ENCODE data around the gene PIGR. TPM values are rescaled to one million over a fixed set of nuclear protein-coding genes. Genes with fewer than 3 reads are reported as not detected.

Gene PIGR
- total and polyA plus RNA-seq, 5 donors from 2014 or later: not detected

GRCh38 chr1:206979379-206980043, 33.2 kb upstream of the PIGR start:
- peaks cover 42% of the 10 kb centered on the region for H3K27me3 Mint-ChIP-seq
- peaks cover 7% of the 10 kb centered on the region for H3K27me3 ChIP-seq (ENCODE audit: control insufficient read depth, insufficient read depth, low read length)
- no peaks in the 10 kb centered on the region for H3K36me3 ChIP-seq (ENCODE audit: control insufficient read depth, insufficient read depth, low read length)
- no peak overlapping the region for H3K27ac Mint-ChIP-seq
- no peaks in the 10 kb centered on the region for H3K9me3 Mint-ChIP-seq
- H3K4me1 ChIP-seq (ENCODE audit: control insufficient read depth, insufficient read depth, low read length, poor library complexity, severe bottlenecking): no peaks in the 10 kb centered on the region
- ATAC-seq (ENCODE audit: low read depth in 2 of 2) (no peak), DNase-seq (no peak)
- no peaks in the 10 kb centered on the region for H3K36me3 Mint-ChIP-seq
- no peak overlapping the region for H3K4me3 Mint-ChIP-seq
- H3K4me1 Mint-ChIP-seq: peaks cover 0 to 1% (median 0%) of the 10 kb centered on the region in 4 donors
- no peak overlapping the region for H3K27ac ChIP-seq (ENCODE audit: insufficient read depth, low read length, poor library complexity, severe bottlenecking)
- no peak overlapping the region for H3K4me3 ChIP-seq (ENCODE audit: low read depth, low read length)
- H3K9me3 ChIP-seq (ENCODE audit: control insufficient read depth in 2 of 2, low read length in 2 of 2): no peaks in the 10 kb centered on the region

- no peaks in the 10 kb centered on the region for H3K36me3 Mint-ChIP-seq
- no peak overlapping the region for H3K27ac Mint-ChIP-seq
Observed at GRCh38 chr1:206978259-206978658, 32.0 kb upstream of the PIGR start.

GRCh38 chr1:206975306-206975705, 29.0 kb upstream of the PIGR start:
- no peak for DNase-seq
- Histone ChIP-seq H3K9me3 (ENCODE audit: control insufficient read depth in 2 of 2, low read length in 2 of 2) (no peaks in the 10 kb centered on the region), H3K27ac (ENCODE audit: insufficient read depth, low read length, poor library complexity, severe bottlenecking) (no peak overlapping the region), H3K4me3 (ENCODE audit: low read depth, low read length) (no peak overlapping the region), H3K4me1 (ENCODE audit: control insufficient read depth, insufficient read depth, low read length, poor library complexity, severe bottlenecking) (no peaks in the 10 kb centered on the region), H3K27me3 (ENCODE audit: control insufficient read depth, insufficient read depth, low read length) (peaks cover 18% of the 10 kb centered on the region), H3K36me3 (ENCODE audit: control insufficient read depth, insufficient read depth, low read length) (no peaks in the 10 kb centered on the region)
- H3K27me3 Mint-ChIP-seq: peaks cover 23% of the 10 kb centered on the region
- H3K4me1 Mint-ChIP-seq: no peaks in the 10 kb centered on the region
- H3K4me3 Mint-ChIP-seq: no peak overlapping the region
- ATAC-seq (ENCODE audit: low read depth in 2 of 2): no peak
- H3K9me3 Mint-ChIP-seq: no peaks in the 10 kb centered on the region
- H3K36me3 Mint-ChIP-seq: no peaks in the 10 kb centered on the region
- H3K27ac Mint-ChIP-seq: no peak overlapping the region

More at GRCh38 chr1:206978259-206978658, 32.0 kb upstream of the PIGR start:
- ATAC-seq (ENCODE audit: low read depth in 2 of 2) (no peak), DNase-seq (no peak)
- Histone ChIP-seq H3K9me3 (ENCODE audit: control insufficient read depth in 2 of 2, low read length in 2 of 2) (no peaks in the 10 kb centered on the region), H3K4me3 (ENCODE audit: low read depth, low read length) (no peak overlapping the region), H3K36me3 (ENCODE audit: control insufficient read depth, insufficient read depth, low read length) (no peaks in the 10 kb centered on the region), H3K27ac (ENCODE audit: insufficient read depth, low read length, poor library complexity, severe bottlenecking) (no peak overlapping the region), H3K4me1 (ENCODE audit: control insufficient read depth, insufficient read depth, low read length, poor library complexity, severe bottlenecking) (no peaks in the 10 kb centered on the region), H3K27me3 (ENCODE audit: control insufficient read depth, insufficient read depth, low read length) (peaks cover 7% of the 10 kb centered on the region)
- H3K9me3 Mint-ChIP-seq: no peaks in the 10 kb centered on the region
- H3K4me3 Mint-ChIP-seq: no peak overlapping the region
- peaks cover 31% of the 10 kb centered on the region for H3K27me3 Mint-ChIP-seq
- peaks cover 0 to 1% (median 0%) of the 10 kb centered on the region in 4 donors for H3K4me1 Mint-ChIP-seq

GRCh38 chr1:206974140-206974539, 27.9 kb upstream of the PIGR start:
- H3K4me3 ChIP-seq (ENCODE audit: low read depth, low read length): no peak overlapping the region
- H3K36me3 Mint-ChIP-seq: no peaks in the 10 kb centered on the region
- H3K9me3 ChIP-seq (ENCODE audit: control insufficient read depth in 2 of 2, low read length in 2 of 2): no peaks in the 10 kb centered on the region
- H3K27me3 Mint-ChIP-seq: peaks cover 23% of the 10 kb centered on the region
- no peak overlapping the region for H3K27ac Mint-ChIP-seq
- H3K4me1 ChIP-seq (ENCODE audit: control insufficient read depth, insufficient read depth, low read length, poor library complexity, severe bottlenecking): no peaks in the 10 kb centered on the region
- H3K27ac ChIP-seq (ENCODE audit: insufficient read depth, low read length, poor library complexity, severe bottlenecking): no peak overlapping the region
- no peaks in the 10 kb centered on the region for H3K9me3 Mint-ChIP-seq
- no peak overlapping the region for H3K4me3 Mint-ChIP-seq
- peaks cover 17% of the 10 kb centered on the region for H3K27me3 ChIP-seq (ENCODE audit: control insufficient read depth, insufficient read depth, low read length)
- H3K4me1 Mint-ChIP-seq: no peaks in the 10 kb centered on the region
- H3K36me3 ChIP-seq (ENCODE audit: control insufficient read depth, insufficient read depth, low read length): no peaks in the 10 kb centered on the region
- ATAC-seq (ENCODE audit: low read depth in 2 of 2): no peak
- no peak for DNase-seq

GRCh38 chr1:206972728-206973127, 26.5 kb upstream of the PIGR start:
- H3K27ac Mint-ChIP-seq: no peak overlapping the region
- Histone ChIP-seq H3K27me3 (ENCODE audit: control insufficient read depth, insufficient read depth, low read length) (peaks cover 14% of the 10 kb centered on the region), H3K4me1 (ENCODE audit: control insufficient read depth, insufficient read depth, low read length, poor library complexity, severe bottlenecking) (peaks cover under 1% of the 10 kb centered on the region), H3K9me3 (ENCODE audit: control insufficient read depth in 2 of 2, low read length in 2 of 2) (no peaks in the 10 kb centered on the region), H3K4me3 (ENCODE audit: low read depth, low read length) (no peak overlapping the region), H3K36me3 (ENCODE audit: control insufficient read depth, insufficient read depth, low read length) (no peaks in the 10 kb centered on the region), H3K27ac (ENCODE audit: insufficient read depth, low read length, poor library complexity, severe bottlenecking) (no peak overlapping the region)
- no peaks in the 10 kb centered on the region for H3K36me3 Mint-ChIP-seq
- H3K4me1 Mint-ChIP-seq: peaks cover 0 to 8% (median 2%) of the 10 kb centered on the region in 4 donors
- no peak overlapping the region for H3K4me3 Mint-ChIP-seq
- H3K9me3 Mint-ChIP-seq: no peaks in the 10 kb centered on the region
- H3K27me3 Mint-ChIP-seq: peaks cover 23% of the 10 kb centered on the region
- DNase-seq: no peak
- ATAC-seq (ENCODE audit: low read depth in 2 of 2): no peak

- no peak overlapping the region for H3K4me3 ChIP-seq (ENCODE audit: low read depth, low read length)
- no peaks in the 10 kb centered on the region for H3K9me3 ChIP-seq (ENCODE audit: control insufficient read depth in 2 of 2, low read length in 2 of 2)
- no peak overlapping the region for H3K4me3 Mint-ChIP-seq
- no peaks in the 10 kb centered on the region for H3K36me3 Mint-ChIP-seq
- peaks cover 11% of the 10 kb centered on the region for H3K4me1 ChIP-seq (ENCODE audit: control insufficient read depth, insufficient read depth, low read length, poor library complexity, severe bottlenecking)
- H3K27me3 Mint-ChIP-seq: peaks cover 23% of the 10 kb centered on the region
- ATAC-seq (ENCODE audit: low read depth in 2 of 2) (no peak), DNase-seq (no peak)
- peaks cover 0 to 20% (median 13%) of the 10 kb centered on the region in 4 donors for H3K4me1 Mint-ChIP-seq
- H3K27ac Mint-ChIP-seq: no peak overlapping the region
- no peaks in the 10 kb centered on the region for H3K36me3 ChIP-seq (ENCODE audit: control insufficient read depth, insufficient read depth, low read length)
- H3K27ac ChIP-seq (ENCODE audit: insufficient read depth, low read length, poor library complexity, severe bottlenecking): no peak overlapping the region
- H3K9me3 Mint-ChIP-seq: no peaks in the 10 kb centered on the region
- H3K27me3 ChIP-seq (ENCODE audit: control insufficient read depth, insufficient read depth, low read length): peaks cover 14% of the 10 kb centered on the region
Observed at GRCh38 chr1:206971029-206971655, 24.9 kb upstream of the PIGR start.

- Mint-ChIP-seq H3K27me3 (peaks cover 25% of the 10 kb centered on the region), H3K4me3 (peak within 1 kb of the TSS in 1 of 4 donors; percentile 48), H3K9me3 (no peaks in the 10 kb centered on the region), H3K27ac (no peak within 1 kb of the TSS), H3K36me3 (no peaks in the 10 kb centered on the region), H3K4me1 (peaks cover 0 to 23% (median 14%) of the 10 kb centered on the region in 4 donors)
- H3K27ac ChIP-seq (ENCODE audit: insufficient read depth, low read length, poor library complexity, severe bottlenecking): no peak within 1 kb of the TSS
- H3K4me3 ChIP-seq (ENCODE audit: low read depth, low read length): no peak within 1 kb of the TSS
- peaks cover 11% of the 10 kb centered on the region for H3K4me1 ChIP-seq (ENCODE audit: control insufficient read depth, insufficient read depth, low read length, poor library complexity, severe bottlenecking)
- peaks cover 14% of the 10 kb centered on the region for H3K27me3 ChIP-seq (ENCODE audit: control insufficient read depth, insufficient read depth, low read length)
- ATAC-seq (ENCODE audit: low read depth in 2 of 2) (no peak), DNase-seq (no peak)
- no peaks in the 10 kb centered on the region for H3K9me3 ChIP-seq (ENCODE audit: control insufficient read depth in 2 of 2, low read length in 2 of 2)
- no peaks in the 10 kb centered on the region for H3K36me3 ChIP-seq (ENCODE audit: control insufficient read depth, insufficient read depth, low read length)
Observed at GRCh38 chr1:206970446-206970845, 24.2 kb upstream of the PIGR start, which contains the start of gene FCAMR. Gene FCAMR (minus strand): TSS chr1:206970460. CDS start chr1:206970125, 335 bp downstream.

- Histone ChIP-seq H3K27me3 (ENCODE audit: control insufficient read depth, insufficient read depth, low read length) (peaks cover 14% of the 10 kb centered on the region), H3K9me3 (ENCODE audit: control insufficient read depth in 2 of 2, low read length in 2 of 2) (no peaks in the 10 kb centered on the region), H3K4me3 (ENCODE audit: low read depth, low read length) (no peak overlapping the region), H3K4me1 (ENCODE audit: control insufficient read depth, insufficient read depth, low read length, poor library complexity, severe bottlenecking) (peaks cover 11% of the 10 kb centered on the region), H3K27ac (ENCODE audit: insufficient read depth, low read length, poor library complexity, severe bottlenecking) (no peak overlapping the region), H3K36me3 (ENCODE audit: control insufficient read depth, insufficient read depth, low read length) (no peaks in the 10 kb centered on the region)
- Mint-ChIP-seq H3K4me1 (peaks cover 0 to 23% (median 14%) of the 10 kb centered on the region in 4 donors), H3K36me3 (no peaks in the 10 kb centered on the region), H3K4me3 (peak overlapping the region in 1 of 4 donors; percentile 48), H3K9me3 (no peaks in the 10 kb centered on the region), H3K27me3 (peaks cover 26% of the 10 kb centered on the region), H3K27ac (no peak overlapping the region)
- no peak for DNase-seq
- no peak for ATAC-seq (ENCODE audit: low read depth in 2 of 2)
Observed at GRCh38 chr1:206969090-206969489, 22.8 kb upstream of the PIGR start.
